Keratinocyte (primary cell): ENCODE data around the gene SLC6A2. TPM values are rescaled to one million over a fixed set of nuclear protein-coding genes. Genes with fewer than 3 reads are reported as not detected.

Source experiments
- DNase-seq: peaks from one replicate; pipeline ENCODE4 v3.0.0-alpha.2; 2011; ENCODE audit warnings: low read depth, missing footprints, low spot score
- FAIRE-seq: peaks from 2 replicates; lab custom pipeline; 2011; peaks lifted over from hg19 to GRCh38; lab: Jason Lieb, UNC
- H2AFZ ChIP-seq: 2 replicates; pipeline ENCODE4 v1.6.0; 2012; ENCODE audit warnings: low read length, control low read depth, inconsistent platforms; ENCODE audit not compliant: control insufficient read depth
- H3K27ac ChIP-seq: 2 replicates; pipeline ENCODE4 v1.5.1; 2011; ENCODE audit warnings: low read length; ENCODE audit not compliant: control insufficient read depth, insufficient read depth
- H3K27me3 ChIP-seq: 3 replicates; pipeline ENCODE4 v1.6.0; 2011; ENCODE audit warnings: low read length; ENCODE audit not compliant: control insufficient read depth, insufficient read depth; ENCODE audit errors: extremely low read depth
- H3K36me3 ChIP-seq, 2 experiments: 2 replicates in 1 of 2; 3 replicates in 1 of 2; pipeline ENCODE4 v1.5.1; 2011; ENCODE audit warnings: low read length in 2 of 2, mild to moderate bottlenecking in 1 of 2; ENCODE audit not compliant: control insufficient read depth in 2 of 2, insufficient read depth in 2 of 2; ENCODE audit errors: extremely low read depth in 1 of 2
- H3K4me1 ChIP-seq: 3 replicates; pipeline ENCODE4 v1.5.1; 2011; ENCODE audit warnings: low read length; ENCODE audit not compliant: control insufficient read depth, insufficient read depth; ENCODE audit errors: extremely low read depth
- H3K4me2 ChIP-seq: 3 replicates; pipeline ENCODE4 v1.6.0; 2011; ENCODE audit warnings: low read depth, low read length; ENCODE audit not compliant: control insufficient read depth, insufficient read depth; ENCODE audit errors: extremely low read depth
- H3K4me3 ChIP-seq, 3 experiments: fragments of 200-600 bp in 1 of 3; sonication (generic) in 1 of 3; 2 replicates in 2 of 3; 3 replicates in 1 of 3; pipeline ENCODE4 v1.5.1; 2011 to 2016; ENCODE audit warnings: low read length in 3 of 3, mild to moderate bottlenecking in 3 of 3, control low read depth in 2 of 3, inconsistent platforms in 1 of 3, low read depth in 1 of 3, mixed read lengths in 1 of 3, mixed run types in 1 of 3, moderate library complexity in 1 of 3; ENCODE audit not compliant: control insufficient read depth in 2 of 3, insufficient read depth in 2 of 3; ENCODE audit errors: extremely low read depth in 1 of 3
- H3K79me2 ChIP-seq: 2 replicates; pipeline ENCODE4 v1.6.0; 2012; ENCODE audit warnings: low read length; ENCODE audit not compliant: control insufficient read depth, insufficient read depth
- H3K9ac ChIP-seq: 3 replicates; pipeline ENCODE4 v1.6.0; 2011; ENCODE audit warnings: low read length; ENCODE audit not compliant: control insufficient read depth, insufficient read depth; ENCODE audit errors: extremely low read depth
- H3K9me1 ChIP-seq: 3 replicates; pipeline ENCODE4 v1.6.0; 2011; ENCODE audit warnings: low read length; ENCODE audit not compliant: control insufficient read depth, insufficient read depth; ENCODE audit errors: extremely low read depth
- H3K9me3 ChIP-seq: 2 replicates; pipeline ENCODE4 v1.5.1; 2012; ENCODE audit warnings: low read depth, low read length; ENCODE audit not compliant: control insufficient read depth
- H4K20me1 ChIP-seq: 3 replicates; pipeline ENCODE4 v1.6.0; 2011; ENCODE audit warnings: low read length; ENCODE audit not compliant: control insufficient read depth, insufficient read depth; ENCODE audit errors: extremely low read depth
- CTCF ChIP-seq, 3 experiments: IDR thresholded peaks in 1 of 3; conservative IDR thresholded peaks in 1 of 3; optimal IDR thresholded peaks in 1 of 3; 2 replicates in 2 of 3; 3 replicates in 1 of 3; pipeline versions ENCODE3 to v1.5.1; 2011; ENCODE audit warnings: low read length in 3 of 3, mild to moderate bottlenecking in 3 of 3, moderate library complexity in 2 of 3, control low read depth in 1 of 3, inconsistent platforms in 1 of 3; ENCODE audit not compliant: insufficient read depth in 2 of 3; ENCODE audit errors: extremely low read depth in 1 of 3
- EZH2 ChIP-seq: IDR thresholded peaks from one replicate; pipeline ENCODE4 v1.6.1; 2012; ENCODE audit warnings: inconsistent platforms, mild to moderate bottlenecking, low read length, moderate library complexity
- dilution Hi-C: fragments of 300-500 bp; cut with MboI; formaldehyde crosslinking; loops from one replicate; pipeline ENCODE4 v1.7.0; 2020; ENCODE audit warnings: low sequenced_read_pairs; ENCODE audit not compliant: extremely low pct_ligation_motif_present
- polyA plus RNA-seq, 5 experiments: library from polyadenylated mRNA; depleted of rRNA in 3 of 5; stranded (reverse) in 3 of 5; stranded (forward) in 1 of 5; unstranded in 1 of 5; fragments of >200 nt; gene quantifications; 1 replicate in 1 of 5; 2 replicates in 3 of 5; 3 replicates in 1 of 5; pipeline versions ENCODE4 v1.2.1 to v1.2.3, GENCODE V29; 2011 to 2012; ENCODE audit warnings: missing spikeins in 2 of 5, low read depth in 1 of 5, low replicate concordance in 1 of 5

SLC6A2 gene
- polyA plus RNA-seq, 1 donor (not counting 4 experiments of a cell fraction or from before 2014, with no cell fraction given), result 0.20 TPM

GRCh38 chr16:55645986-55646385 lies 9.8 kb upstream of the SLC6A2 start:
- Histone ChIP-seq H3K9me3 (no peaks in the 10 kb centered on the region), H2AFZ (no peak overlapping the region), H3K79me2 (no peaks in the 10 kb centered on the region), H4K20me1 (no peaks in the 10 kb centered on the region), H3K4me3 (no peak overlapping the region), H3K9me1 (no peaks in the 10 kb centered on the region), H3K9ac (no peak overlapping the region), H3K36me3 (no peaks in the 10 kb centered on the region), H3K4me1 (no peaks in the 10 kb centered on the region), H3K27me3 (peaks cover 11% of the 10 kb centered on the region), H3K27ac (no peak overlapping the region), H3K4me2 (no peak overlapping the region)
- DNase-seq (no peak), FAIRE-seq (no peak)
- dilution Hi-C loops, result no loop called here
- TF ChIP-seq CTCF (optimal IDR thresholded peaks at IDR 0.05 in 1 of 3, IDR thresholded peaks at IDR 0.05 in 1 of 3, conservative IDR thresholded peaks at IDR 0.05 in 1 of 3; ENCODE audit: extremely low read depth in 1 of 3, insufficient read depth in 2 of 3, low read length in 3 of 3), result no peak
- no peak for TF ChIP-seq EZH2

GRCh38 chr16:55647343-55647742 lies 8.4 kb upstream of the SLC6A2 start:
- DNase-seq (no peak), FAIRE-seq (no peak)
- H3K9me3 ChIP-seq, result no peaks in the 10 kb centered on the region
- H2AFZ ChIP-seq, result no peak overlapping the region
- no peaks in the 10 kb centered on the region for H4K20me1 ChIP-seq
- H3K4me2 ChIP-seq, result no peak overlapping the region
- H3K36me3 ChIP-seq, result no peaks in the 10 kb centered on the region
- H3K4me1 ChIP-seq, result no peaks in the 10 kb centered on the region
- H3K9ac ChIP-seq, result no peak overlapping the region
- no peak overlapping the region for H3K27ac ChIP-seq
- H3K9me1 ChIP-seq, result no peaks in the 10 kb centered on the region
- H3K27me3 ChIP-seq, result peaks cover 20% of the 10 kb centered on the region
- dilution Hi-C loops, result no loop called here
- no peak overlapping the region for H3K4me3 ChIP-seq
- TF ChIP-seq CTCF (optimal IDR thresholded peaks at IDR 0.05 in 1 of 3, IDR thresholded peaks at IDR 0.05 in 1 of 3, conservative IDR thresholded peaks at IDR 0.05 in 1 of 3; ENCODE audit: extremely low read depth in 1 of 3, insufficient read depth in 2 of 3, low read length in 3 of 3) (no peak), EZH2 (no peak)
- H3K79me2 ChIP-seq, result no peaks in the 10 kb centered on the region
